ENCODE results near the gene PREPL. TPM values are rescaled to one million over a fixed set of nuclear protein-coding genes. Genes with fewer than 3 reads are reported as not detected.

Gene PREPL
- total and polyA plus RNA-seq, 2 of the 4 experiments (the other 2 are of a cell fraction) = 27.6 to 39.6 TPM

DNA sequence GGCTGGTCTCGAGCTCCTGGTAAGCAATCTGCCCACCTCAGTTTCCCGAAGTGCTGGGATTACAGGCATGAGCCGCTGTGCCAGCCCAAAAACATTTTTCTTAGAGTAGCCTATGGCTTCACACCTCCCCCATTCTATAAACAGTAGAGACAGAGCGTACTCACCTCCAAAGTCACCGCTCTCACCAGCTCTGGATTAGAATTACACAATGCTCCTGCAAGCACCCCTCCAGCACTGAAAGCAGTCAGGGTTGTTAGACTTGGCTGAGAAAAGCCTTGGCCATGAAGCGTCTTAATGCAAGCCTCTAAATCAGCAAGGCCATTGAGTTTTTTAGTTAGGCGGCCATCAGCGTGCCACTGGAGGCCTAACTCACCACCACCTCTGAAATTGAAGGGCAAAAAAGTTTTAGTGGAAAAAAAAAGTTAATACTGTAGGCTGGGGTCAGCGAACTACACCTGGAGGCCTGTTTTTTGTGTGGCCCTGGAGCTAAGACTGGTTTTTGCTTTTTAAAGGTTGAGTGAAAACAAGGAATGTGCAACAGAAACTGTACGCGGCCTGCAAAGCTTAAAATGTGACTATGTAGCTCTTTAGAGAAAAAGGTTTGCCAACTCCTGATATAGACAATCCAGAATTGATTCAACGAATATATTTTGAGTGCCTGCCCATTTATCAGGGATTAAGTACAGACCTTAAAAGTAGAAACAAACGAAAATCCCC lies 34.6 kb downstream of the PREPL start:
- Histone ChIP-seq H3K4me3 (ENCODE audit: insufficient read depth, low read depth, low read length) (no peak overlapping the region), H2AK5ac (ENCODE audit: low read depth, low read length) (no peak overlapping the region), H4K91ac (ENCODE audit: insufficient read depth, low read depth, low read length) (no peak overlapping the region), H3K27me3 (ENCODE audit: control insufficient read depth, insufficient read depth, low read length) (no peaks in the 10 kb centered on the region), H4K5ac (ENCODE audit: low read depth, low read length) (no peak overlapping the region), H2BK15ac (ENCODE audit: low read depth, low read length) (no peak overlapping the region), H3K36me3 (ENCODE audit: control insufficient read depth, insufficient read depth, low read length) (peaks cover 27% of the 10 kb centered on the region), H3K4me2 (ENCODE audit: low read depth, low read length) (no peak overlapping the region), H3K14ac (replicated peaks; ENCODE audit: low read depth, low read length) (no peak overlapping the region), H2BK5ac (ENCODE audit: low read depth, low read length, poor library complexity, severe bottlenecking) (no peak overlapping the region), H3K79me1 (ENCODE audit: low read depth in 1 of 2, low read length in 2 of 2) (no peaks in the 10 kb centered on the region; a peak in 2 of 4 replicates), H2AK9ac (replicated peaks; ENCODE audit: low read depth, low read length, poor library complexity) (no peak overlapping the region), H3K4ac (ENCODE audit: low read depth, low read length) (no peak overlapping the region), H3K9ac (ENCODE audit: low read depth, low read length) (no peak overlapping the region), H2AFZ (replicated peaks; ENCODE audit: low read length, poor library complexity) (no peak overlapping the region), H3K27ac (ENCODE audit: insufficient read depth, low read length) (no peak overlapping the region), H3K9me1 (ENCODE audit: insufficient read depth, low read length) (no peaks in the 10 kb centered on the region; the same call in 1 of the 2 replicates), H4K20me1 (ENCODE audit: insufficient read depth, low read length) (peaks cover 3% of the 10 kb centered on the region; the same call in 1 of the 2 replicates), H2BK20ac (ENCODE audit: low read depth, low read length) (no peak overlapping the region), H4K8ac (ENCODE audit: low read depth in 2 of 2, low read length in 2 of 2) (no peak overlapping the region), H3K56ac (ENCODE audit: extremely low read depth, insufficient read depth, low read length) (no peak overlapping the region), H3K9me3 (ENCODE audit: control insufficient read depth, insufficient read depth, low read length) (no peaks in the 10 kb centered on the region), H3K4me1 (ENCODE audit: control insufficient read depth, insufficient read depth, low read length) (peaks cover 10% of the 10 kb centered on the region), H3K18ac (ENCODE audit: low read depth, low read length) (no peak overlapping the region), H2BK120ac (ENCODE audit: low read depth, low read length) (no peak overlapping the region), H3K23ac (ENCODE audit: low read depth, low read length) (no peak overlapping the region)
- no TSS peak for BruUV-seq (replicated peaks)
- intact Hi-C loops (cut with micrococcal nuclease) = no loop called here
- dilution Hi-C loops (cut with HindIII; ENCODE audit: low sequenced_read_pairs, unreplicated experiment) = no loop called here
- no peak for DNase-seq
- TF ChIP-seq, protein P1, sequence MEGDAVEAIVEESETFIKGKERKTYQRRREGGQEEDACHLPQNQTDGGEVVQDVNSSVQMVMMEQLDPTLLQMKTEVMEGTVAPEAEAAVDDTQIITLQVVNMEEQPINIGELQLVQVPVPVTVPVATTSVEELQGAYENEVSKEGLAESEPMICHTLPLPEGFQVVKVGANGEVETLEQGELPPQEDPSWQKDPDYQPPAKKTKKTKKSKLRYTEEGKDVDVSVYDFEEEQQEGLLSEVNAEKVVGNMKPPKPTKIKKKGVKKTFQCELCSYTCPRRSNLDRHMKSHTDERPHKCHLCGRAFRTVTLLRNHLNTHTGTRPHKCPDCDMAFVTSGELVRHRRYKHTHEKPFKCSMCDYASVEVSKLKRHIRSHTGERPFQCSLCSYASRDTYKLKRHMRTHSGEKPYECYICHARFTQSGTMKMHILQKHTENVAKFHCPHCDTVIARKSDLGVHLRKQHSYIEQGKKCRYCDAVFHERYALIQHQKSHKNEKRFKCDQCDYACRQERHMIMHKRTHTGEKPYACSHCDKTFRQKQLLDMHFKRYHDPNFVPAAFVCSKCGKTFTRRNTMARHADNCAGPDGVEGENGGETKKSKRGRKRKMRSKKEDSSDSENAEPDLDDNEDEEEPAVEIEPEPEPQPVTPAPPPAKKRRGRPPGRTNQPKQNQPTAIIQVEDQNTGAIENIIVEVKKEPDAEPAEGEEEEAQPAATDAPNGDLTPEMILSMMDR (conservative IDR thresholded peaks at IDR 0.05; ENCODE audit: low read depth, low read length) = no peak
- TF ChIP-seq, protein P2, sequence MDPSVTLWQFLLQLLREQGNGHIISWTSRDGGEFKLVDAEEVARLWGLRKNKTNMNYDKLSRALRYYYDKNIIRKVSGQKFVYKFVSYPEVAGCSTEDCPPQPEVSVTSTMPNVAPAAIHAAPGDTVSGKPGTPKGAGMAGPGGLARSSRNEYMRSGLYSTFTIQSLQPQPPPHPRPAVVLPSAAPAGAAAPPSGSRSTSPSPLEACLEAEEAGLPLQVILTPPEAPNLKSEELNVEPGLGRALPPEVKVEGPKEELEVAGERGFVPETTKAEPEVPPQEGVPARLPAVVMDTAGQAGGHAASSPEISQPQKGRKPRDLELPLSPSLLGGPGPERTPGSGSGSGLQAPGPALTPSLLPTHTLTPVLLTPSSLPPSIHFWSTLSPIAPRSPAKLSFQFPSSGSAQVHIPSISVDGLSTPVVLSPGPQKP (IDR thresholded peaks at IDR 0.05; ENCODE audit: borderline replicate concordance, low read depth, low read length) = no peak
- TF ChIP-seq RFX5 (IDR thresholded peaks at IDR 0.05; ENCODE audit: low read depth, low read length) (no peak), CHD1 (IDR thresholded peaks at IDR 0.05; ENCODE audit: low read depth, low read length) (no peak), SMC3 (IDR thresholded peaks at IDR 0.05; ENCODE audit: low read depth, low read length) (no peak), BHLHE40 (IDR thresholded peaks at IDR 0.05; ENCODE audit: low read depth, low read length) (no peak), RAD21 (IDR thresholded peaks at IDR 0.05; ENCODE audit: low read length) (no peak), NFE2L2 (IDR thresholded peaks at IDR 0.05; ENCODE audit: low read depth, low read length) (no peak), MAFK (IDR thresholded peaks at IDR 0.05; ENCODE audit: low read depth, low read length) (no peak), CEBPB (IDR thresholded peaks at IDR 0.05; ENCODE audit: low read depth, low read length) (no peak), POLR2A (IDR thresholded peaks at IDR 0.05; ENCODE audit: low read depth, low read length) (no peak)
- ATAC-seq (ENCODE audit: low read depth) = no peak
- in situ Hi-C loops (cut with MboI; ENCODE audit: low sequenced_read_pairs) = no loop called here
- CTCF ChIA-PET = no interaction called here
- POLR2A ChIA-PET (ENCODE audit: unreplicated experiment) = no interaction called here
- WGBS, 2 experiments (ENCODE audit: extremely low coverage in 2 of 2, insufficient read length in 1 of 2) = 68% methylated on average over 4 of the region's 13 CpGs; no CpG with 5 or more reads in 1 of the 2 experiments

Measured in IMR-90 (cell line).